ENCODE results near the gene NR3C2.

The NR3C2 gene

DNA sequence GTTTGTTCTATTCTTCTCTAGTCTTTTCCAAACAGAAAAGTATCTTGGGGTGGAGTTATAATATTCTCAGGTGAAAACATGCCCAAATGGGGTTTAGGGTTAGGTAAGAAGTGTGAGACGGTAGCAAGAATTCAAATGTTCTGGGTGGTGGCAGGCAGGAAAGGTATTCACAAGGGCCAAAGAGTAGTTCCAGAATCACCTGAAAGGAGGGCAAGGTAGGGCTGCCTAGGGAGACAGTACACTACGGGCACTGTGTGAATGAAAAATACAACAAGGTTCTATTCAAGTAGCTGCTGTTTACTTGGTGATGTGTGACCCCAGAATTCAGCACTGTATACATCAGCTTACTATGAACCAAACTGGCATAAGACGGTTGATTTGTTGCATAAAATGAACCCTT is 51.9 kb downstream of the NR3C2 start:
- no peak overlapping the region for H3K4me3 ChIP-seq (replicated peaks in 1 of 2; ENCODE audit: low read depth in 2 of 2, low read length in 2 of 2)
- TF ChIP-seq, protein P1, sequence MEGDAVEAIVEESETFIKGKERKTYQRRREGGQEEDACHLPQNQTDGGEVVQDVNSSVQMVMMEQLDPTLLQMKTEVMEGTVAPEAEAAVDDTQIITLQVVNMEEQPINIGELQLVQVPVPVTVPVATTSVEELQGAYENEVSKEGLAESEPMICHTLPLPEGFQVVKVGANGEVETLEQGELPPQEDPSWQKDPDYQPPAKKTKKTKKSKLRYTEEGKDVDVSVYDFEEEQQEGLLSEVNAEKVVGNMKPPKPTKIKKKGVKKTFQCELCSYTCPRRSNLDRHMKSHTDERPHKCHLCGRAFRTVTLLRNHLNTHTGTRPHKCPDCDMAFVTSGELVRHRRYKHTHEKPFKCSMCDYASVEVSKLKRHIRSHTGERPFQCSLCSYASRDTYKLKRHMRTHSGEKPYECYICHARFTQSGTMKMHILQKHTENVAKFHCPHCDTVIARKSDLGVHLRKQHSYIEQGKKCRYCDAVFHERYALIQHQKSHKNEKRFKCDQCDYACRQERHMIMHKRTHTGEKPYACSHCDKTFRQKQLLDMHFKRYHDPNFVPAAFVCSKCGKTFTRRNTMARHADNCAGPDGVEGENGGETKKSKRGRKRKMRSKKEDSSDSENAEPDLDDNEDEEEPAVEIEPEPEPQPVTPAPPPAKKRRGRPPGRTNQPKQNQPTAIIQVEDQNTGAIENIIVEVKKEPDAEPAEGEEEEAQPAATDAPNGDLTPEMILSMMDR (IDR thresholded peaks at IDR 0.05; ENCODE audit: low read depth, low read length), result no peak
- no peak for DNase-seq (ENCODE audit: low read depth in 2 of 2)

DNA sequence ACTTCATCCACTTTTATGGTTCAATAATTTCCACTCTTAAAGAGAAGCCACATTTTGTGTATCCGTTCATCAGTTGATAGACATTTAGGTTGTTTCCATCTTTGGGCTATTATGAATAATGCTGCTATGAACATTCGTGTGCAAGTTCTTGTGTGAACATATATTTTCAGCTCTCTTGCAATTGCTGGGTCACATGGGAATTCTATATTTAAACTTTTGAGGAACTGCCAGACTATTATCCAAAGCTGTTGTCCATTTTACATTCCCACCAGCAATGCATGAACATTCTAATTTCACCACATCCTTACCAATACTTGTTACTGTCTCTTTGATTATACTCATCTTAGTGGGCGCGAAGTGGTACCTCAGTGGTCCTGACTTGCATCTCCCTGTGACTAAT is 61.9 kb downstream of the NR3C2 start:
- no peak for DNase-seq (ENCODE audit: low read depth in 2 of 2)
- TF ChIP-seq, protein P1 (IDR thresholded peaks at IDR 0.05; ENCODE audit: low read depth, low read length), result no peak
- H3K4me3 ChIP-seq (replicated peaks in 1 of 2; ENCODE audit: low read depth in 2 of 2, low read length in 2 of 2), result no peak overlapping the region

DNA sequence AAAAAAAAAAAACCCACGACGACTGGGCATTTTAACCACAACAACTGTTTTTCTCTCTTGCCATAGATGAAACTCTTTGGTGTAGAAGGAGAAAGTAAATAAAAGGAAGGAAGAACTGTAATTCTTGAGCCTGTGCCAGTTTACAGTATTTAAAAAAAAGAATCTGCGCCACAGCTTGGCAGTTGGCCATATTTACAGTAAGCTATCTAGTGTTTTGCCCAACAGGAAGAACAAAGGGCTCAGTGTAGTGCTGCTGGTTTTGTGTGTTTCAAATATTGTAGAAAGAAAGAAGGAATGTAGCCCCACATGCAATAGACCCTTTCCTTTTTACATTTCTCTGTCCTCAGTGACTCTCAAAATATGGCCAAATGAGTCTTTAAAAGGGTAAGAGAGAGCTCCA is 66.1 kb downstream of the NR3C2 start:
- peak; percentile 68 to 69 for DNase-seq (ENCODE audit: low read depth in 2 of 2)
- H3K4me3 ChIP-seq (replicated peaks in 1 of 2; ENCODE audit: low read depth in 2 of 2, low read length in 2 of 2), result peak overlapping the region in 1 of 2 donors; percentile 19
- TF ChIP-seq, protein P1 (IDR thresholded peaks at IDR 0.05; ENCODE audit: low read depth, low read length), result no peak

DNA sequence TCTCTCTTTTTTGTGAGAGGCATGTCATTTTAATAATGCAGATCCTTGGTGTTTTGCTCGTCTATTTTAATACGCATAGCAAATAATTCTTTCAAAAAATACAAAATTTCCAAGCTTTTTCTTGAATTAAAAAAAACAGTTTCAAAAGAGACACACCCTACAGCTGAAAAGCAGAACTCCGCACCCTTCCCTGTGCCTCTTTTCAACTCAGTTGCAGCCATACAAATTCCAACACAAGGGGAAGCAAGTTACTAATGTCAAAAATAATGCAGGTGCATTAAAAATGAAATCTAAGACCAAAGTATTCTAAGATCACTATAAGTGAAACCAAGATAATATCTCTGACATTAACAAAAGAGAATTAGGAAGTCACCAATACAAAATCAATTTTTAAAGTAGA is 66.6 kb downstream of the NR3C2 start:
- no peak overlapping the region for H3K4me3 ChIP-seq (replicated peaks in 1 of 2; ENCODE audit: low read depth in 2 of 2, low read length in 2 of 2)
- DNase-seq (ENCODE audit: low read depth in 2 of 2), result no peak
- TF ChIP-seq, protein P1 (IDR thresholded peaks at IDR 0.05; ENCODE audit: low read depth, low read length), result no peak

DNA sequence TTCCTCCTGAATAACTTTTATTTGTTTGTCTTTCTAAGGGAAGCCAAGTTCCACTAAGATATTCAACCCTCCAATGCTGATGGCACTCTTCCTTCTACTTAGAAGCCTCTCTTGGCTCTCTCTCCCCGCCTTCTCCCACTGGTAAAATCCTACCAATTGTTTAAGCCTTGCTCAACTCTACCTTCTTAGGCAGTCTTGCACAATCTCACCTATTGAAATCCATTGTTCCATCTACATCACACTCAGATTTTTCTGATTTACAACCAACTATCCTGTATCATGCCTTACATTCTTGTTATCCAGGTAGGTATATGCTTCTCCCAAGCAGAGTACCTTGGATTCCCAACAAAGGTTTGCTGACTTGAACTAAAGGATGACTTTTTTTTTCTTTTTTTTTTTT is 69.1 kb downstream of the NR3C2 start:
- TF ChIP-seq, protein P1 (IDR thresholded peaks at IDR 0.05; ENCODE audit: low read depth, low read length), result no peak
- DNase-seq (ENCODE audit: low read depth in 2 of 2), result no peak

DNA sequence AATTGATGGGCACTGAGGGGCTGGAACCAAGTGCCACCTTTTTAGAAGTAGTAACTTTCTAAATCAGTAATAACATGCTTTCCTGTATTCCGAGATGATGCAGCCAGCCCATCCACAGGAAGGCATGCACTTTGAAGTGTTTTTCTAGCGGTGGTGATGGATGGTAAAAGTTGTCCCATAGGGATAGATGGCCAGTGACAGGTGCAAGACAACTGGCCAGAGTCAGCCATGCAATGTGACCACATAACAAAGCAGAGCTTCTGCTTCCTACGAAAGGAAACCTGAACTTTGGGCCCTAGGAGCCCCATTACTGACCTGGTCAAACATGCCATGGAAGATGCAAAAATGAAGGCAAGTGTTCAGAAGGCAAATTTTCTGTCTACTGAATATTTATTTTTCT is 72.3 kb downstream of the NR3C2 start:
- H3K4me3 ChIP-seq (replicated peaks in 1 of 2; ENCODE audit: low read depth in 2 of 2, low read length in 2 of 2), result no peak overlapping the region
- TF ChIP-seq, protein P1 (IDR thresholded peaks at IDR 0.05; ENCODE audit: low read depth, low read length), result no peak
- no peak for DNase-seq (ENCODE audit: low read depth in 2 of 2)

More for the DNA sequence above, 69.1 kb downstream of the NR3C2 start:
- H3K4me3 ChIP-seq (replicated peaks in 1 of 2; ENCODE audit: low read depth in 2 of 2, low read length in 2 of 2), result no peak overlapping the region

DNA sequence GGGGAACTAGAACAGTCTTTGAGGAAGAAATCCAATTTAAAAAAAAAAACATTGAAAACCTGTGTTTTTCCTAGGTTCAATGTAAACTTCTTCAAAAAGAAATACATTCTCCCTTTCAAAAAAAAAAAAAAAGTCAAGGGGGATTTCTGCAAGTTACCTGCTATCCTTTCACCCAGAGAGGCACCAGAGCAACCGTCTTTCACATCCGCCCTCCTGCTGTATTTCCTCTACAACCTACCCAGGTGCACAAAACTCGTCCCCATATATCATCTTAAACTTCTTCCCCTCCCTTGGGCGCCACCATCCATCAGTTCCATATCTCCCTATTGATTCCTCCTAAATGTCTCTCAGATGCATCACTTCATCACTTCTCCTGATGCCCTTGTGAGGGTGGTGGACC is 74.5 kb downstream of the NR3C2 start:
- DNase-seq (ENCODE audit: low read depth in 2 of 2), result no peak
- TF ChIP-seq, protein P1 (IDR thresholded peaks at IDR 0.05; ENCODE audit: low read depth, low read length), result no peak
- H3K4me3 ChIP-seq (replicated peaks in 1 of 2; ENCODE audit: low read depth in 2 of 2, low read length in 2 of 2), result no peak overlapping the region
